PC-3 (cell line): ENCODE data around the gene BMP7.

Experiments used
- EZH2 ChIP-seq: fragments of 300-600 bp; sonication (generic); IDR thresholded peaks from one replicate; pipeline ENCODE4 v1.6.1; 2017; ENCODE audit warnings: antibody characterized with exemption, mild to moderate bottlenecking, low read length; ENCODE audit not compliant: unreplicated experiment
- TF ChIP-seq, protein P1 (sequence below): fragments of 300-600 bp; sonication (generic); conservative IDR thresholded peaks from 2 replicates; pipeline ENCODE4 v1.5.1; 2017; ENCODE audit warnings: antibody characterized with exemption, low read depth, mild to moderate bottlenecking, low read length

DNA sequence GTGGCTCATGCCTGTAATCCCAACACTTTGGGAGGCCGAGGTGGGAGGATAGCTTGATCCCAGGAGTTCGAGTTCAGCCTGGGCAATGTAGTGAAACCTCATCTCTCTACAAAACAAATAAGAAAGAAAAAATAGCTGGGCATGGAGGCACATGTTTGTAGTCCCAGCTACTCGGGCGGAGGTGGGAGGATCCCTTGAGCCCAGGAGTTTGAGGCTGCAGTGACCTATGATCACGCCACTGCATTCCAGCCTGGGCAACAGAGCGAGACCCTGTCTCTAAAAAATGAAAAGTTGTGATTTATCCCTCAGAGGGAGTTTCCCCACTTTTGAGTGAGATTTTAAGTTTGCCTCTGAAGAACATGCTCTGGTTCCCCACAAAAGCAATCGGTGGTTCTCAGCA lies 17.4 kb upstream of the BMP7 start:
- TF ChIP-seq, protein P1, sequence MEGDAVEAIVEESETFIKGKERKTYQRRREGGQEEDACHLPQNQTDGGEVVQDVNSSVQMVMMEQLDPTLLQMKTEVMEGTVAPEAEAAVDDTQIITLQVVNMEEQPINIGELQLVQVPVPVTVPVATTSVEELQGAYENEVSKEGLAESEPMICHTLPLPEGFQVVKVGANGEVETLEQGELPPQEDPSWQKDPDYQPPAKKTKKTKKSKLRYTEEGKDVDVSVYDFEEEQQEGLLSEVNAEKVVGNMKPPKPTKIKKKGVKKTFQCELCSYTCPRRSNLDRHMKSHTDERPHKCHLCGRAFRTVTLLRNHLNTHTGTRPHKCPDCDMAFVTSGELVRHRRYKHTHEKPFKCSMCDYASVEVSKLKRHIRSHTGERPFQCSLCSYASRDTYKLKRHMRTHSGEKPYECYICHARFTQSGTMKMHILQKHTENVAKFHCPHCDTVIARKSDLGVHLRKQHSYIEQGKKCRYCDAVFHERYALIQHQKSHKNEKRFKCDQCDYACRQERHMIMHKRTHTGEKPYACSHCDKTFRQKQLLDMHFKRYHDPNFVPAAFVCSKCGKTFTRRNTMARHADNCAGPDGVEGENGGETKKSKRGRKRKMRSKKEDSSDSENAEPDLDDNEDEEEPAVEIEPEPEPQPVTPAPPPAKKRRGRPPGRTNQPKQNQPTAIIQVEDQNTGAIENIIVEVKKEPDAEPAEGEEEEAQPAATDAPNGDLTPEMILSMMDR, result no peak
- TF ChIP-seq EZH2, result no peak
